Loucy (cell line): Measurements from ENCODE around the gene RAI1.

ENCODE experiments used
- H2AFZ ChIP-seq: fragments of 200-600 bp; sonication (generic); 2 replicates; pipeline ENCODE4 v1.6.0; 2016; ENCODE audit warnings: antibody characterized with exemption, mild to moderate bottlenecking, low read length, moderate library complexity
- H3F3A ChIP-seq: fragments of 200-600 bp; 2 replicates; pipeline ENCODE4 v1.6.0; 2016; ENCODE audit warnings: antibody characterized with exemption, low read depth, mild to moderate bottlenecking
- H3K27me3 ChIP-seq: fragments of 200-600 bp; sonication (generic); 2 replicates; pipeline ENCODE4 v1.6.1; 2014; ENCODE audit warnings: low read length, mild to moderate bottlenecking; ENCODE audit not compliant: insufficient read depth, poor library complexity, severe bottlenecking
- H3K36me3 ChIP-seq: fragments of 200-600 bp; sonication (generic); 2 replicates; pipeline ENCODE4 v1.6.1; 2016; ENCODE audit warnings: low read length; ENCODE audit not compliant: insufficient read depth
- H3K4me1 ChIP-seq: fragments of 200-600 bp; sonication (generic); 2 replicates; pipeline ENCODE4 v1.5.1; 2014; ENCODE audit warnings: low read length, mild to moderate bottlenecking; ENCODE audit not compliant: insufficient read depth, poor library complexity, severe bottlenecking
- H3K4me2 ChIP-seq: fragments of 200-600 bp; sonication (generic); 2 replicates; pipeline ENCODE4 v1.6.0; 2014; ENCODE audit warnings: antibody characterized with exemption, low read length, low read depth, mild to moderate bottlenecking; ENCODE audit not compliant: poor library complexity, severe bottlenecking
- H3K4me3 ChIP-seq: fragments of 200-600 bp; sonication (generic); 2 replicates; pipeline ENCODE4 v1.5.1; 2014; ENCODE audit warnings: low read length, mild to moderate bottlenecking, mixed read lengths; ENCODE audit not compliant: poor library complexity, severe bottlenecking
- H3K79me2 ChIP-seq: fragments of 200-600 bp; sonication (generic); 2 replicates; pipeline ENCODE4 v1.6.1; 2014; ENCODE audit warnings: low read length; ENCODE audit not compliant: insufficient read depth
- H3K9ac ChIP-seq: fragments of 200-600 bp; sonication (generic); 2 replicates; pipeline ENCODE4 v1.6.0; 2014; ENCODE audit warnings: mild to moderate bottlenecking, low read depth, low read length, moderate library complexity; ENCODE audit not compliant: poor library complexity, severe bottlenecking
- H3K9me2 ChIP-seq: fragments of 200-600 bp; sonication (generic); replicated peaks from 2 replicates; pipeline ENCODE4 v1.6.1; 2016; ENCODE audit warnings: low read depth, low read length, mixed read lengths
- H3K9me3 ChIP-seq: fragments of 200-600 bp; sonication (generic); 2 replicates; pipeline ENCODE4 v1.6.1; 2014; ENCODE audit warnings: mild to moderate bottlenecking, antibody characterized with exemption, low read length, low read depth; ENCODE audit not compliant: insufficient read depth
- H4K20me1 ChIP-seq: fragments of 200-600 bp; sonication (generic); 2 replicates; pipeline ENCODE4 v1.6.0; 2014; ENCODE audit warnings: antibody characterized with exemption, low read length, mild to moderate bottlenecking; ENCODE audit not compliant: insufficient read depth, poor library complexity, severe bottlenecking
- CTCF ChIP-seq: fragments of 200-600 bp; sonication (generic); conservative IDR thresholded peaks from 2 replicates; pipeline ENCODE4 v1.5.1; 2014; ENCODE audit warnings: mild to moderate bottlenecking, antibody characterized with exemption, low read length
- EZH2phosphoT487 ChIP-seq: fragments of 200-600 bp; IDR thresholded peaks from 2 replicates; pipeline ENCODE4 v1.6.1; 2018; ENCODE audit warnings: antibody characterized with exemption, mild to moderate bottlenecking, moderate library complexity, borderline replicate concordance

RAI1 gene

GRCh38 chr17:17670701-17671305 is 10.5 kb upstream of the RAI1 start:
- H3F3A ChIP-seq, result peaks cover 10% of the 10 kb centered on the region; the same call in 1 of the 2 replicates
- H3K27me3 ChIP-seq, result no peaks in the 10 kb centered on the region
- H3K9me3 ChIP-seq, result no peaks in the 10 kb centered on the region
- no peaks in the 10 kb centered on the region for H3K36me3 ChIP-seq
- H3K79me2 ChIP-seq, result no peaks in the 10 kb centered on the region
- H3K9ac ChIP-seq, result no peak overlapping the region
- no peak overlapping the region for H3K4me2 ChIP-seq
- no peak overlapping the region for H2AFZ ChIP-seq
- peaks cover 73% of the 10 kb centered on the region for H3K4me1 ChIP-seq
- no peaks in the 10 kb centered on the region for H3K9me2 ChIP-seq
- no peak for TF ChIP-seq EZH2phosphoT487
- no peak for TF ChIP-seq CTCF
- no peaks in the 10 kb centered on the region for H4K20me1 ChIP-seq
- H3K4me3 ChIP-seq, result no peak overlapping the region

- no peaks in the 10 kb centered on the region for H3K27me3 ChIP-seq
- no peak for TF ChIP-seq EZH2phosphoT487
- TF ChIP-seq CTCF, result no peak
These were observed 9.7 kb upstream of the RAI1 start for GRCh38 chr17:17671369-17672129.

GRCh38 chr17:17672453-17673368 is 8.5 kb upstream of the RAI1 start:
- Histone ChIP-seq H3K4me1 (peaks cover 85% of the 10 kb centered on the region), H2AFZ (peak overlapping the region; percentile 67), H3K79me2 (no peaks in the 10 kb centered on the region), H3K27me3 (no peaks in the 10 kb centered on the region), H3F3A (peaks cover 10% of the 10 kb centered on the region; the same call in 1 of the 2 replicates), H3K4me2 (peak overlapping the region; percentile 78), H3K4me3 (peak overlapping the region; percentile 52), H3K9ac (peak overlapping the region; percentile 63), H3K9me2 (no peaks in the 10 kb centered on the region), H3K36me3 (no peaks in the 10 kb centered on the region), H4K20me1 (no peaks in the 10 kb centered on the region), H3K9me3 (no peaks in the 10 kb centered on the region)
- TF ChIP-seq CTCF (no peak), EZH2phosphoT487 (no peak)

More at GRCh38 chr17:17671369-17672129, 9.7 kb upstream of the RAI1 start:
- Histone ChIP-seq H3K9me3 (no peaks in the 10 kb centered on the region), H3K4me3 (peak overlapping the region; percentile 52), H3F3A (peaks cover 10% of the 10 kb centered on the region; the same call in 1 of the 2 replicates), H3K79me2 (no peaks in the 10 kb centered on the region), H4K20me1 (no peaks in the 10 kb centered on the region), H3K9me2 (no peaks in the 10 kb centered on the region), H3K4me1 (peaks cover 80% of the 10 kb centered on the region), H2AFZ (no peak overlapping the region), H3K9ac (peak overlapping the region; percentile 63), H3K4me2 (peak overlapping the region; percentile 78), H3K36me3 (no peaks in the 10 kb centered on the region)
